CD4-positive, alpha-beta T cell treated with Interleukin-15 for 1 hour (primary cell): ENCODE results near the gene CLMN.

Source experiments
- DNase-seq: peaks from one replicate; pipeline ENCODE4 v3.0.0-alpha.2; 2020

CLMN gene

GRCh38 chr14:95318399-95319311 is 1.1 kb downstream of the CLMN start:
- no peak for DNase-seq

DNA sequence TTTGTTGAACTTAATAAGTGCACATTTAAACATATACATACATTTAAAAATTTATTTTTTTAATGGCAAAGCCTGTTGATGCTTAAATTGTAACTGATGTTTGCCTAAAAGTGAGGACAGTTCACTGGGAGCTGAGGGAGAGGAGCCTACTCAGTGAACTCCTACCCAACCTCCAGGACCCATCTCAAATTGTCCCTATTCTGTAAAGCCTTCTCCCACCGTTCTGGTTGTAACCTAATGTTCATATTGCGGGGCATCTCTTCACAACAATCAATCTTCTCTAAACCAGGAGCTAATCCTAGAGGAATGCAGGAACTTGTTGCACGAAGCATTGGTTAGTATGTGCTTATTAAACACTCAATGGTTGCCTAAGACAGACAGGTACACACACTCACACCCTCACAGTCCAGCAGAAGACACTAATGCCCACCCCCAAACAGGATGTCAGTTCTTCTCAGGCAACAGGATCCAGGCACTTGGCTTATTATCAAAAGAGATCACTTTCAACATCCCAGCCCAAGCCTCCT is 1.8 kb downstream of the CLMN start:
- DNase-seq: no peak

DNA sequence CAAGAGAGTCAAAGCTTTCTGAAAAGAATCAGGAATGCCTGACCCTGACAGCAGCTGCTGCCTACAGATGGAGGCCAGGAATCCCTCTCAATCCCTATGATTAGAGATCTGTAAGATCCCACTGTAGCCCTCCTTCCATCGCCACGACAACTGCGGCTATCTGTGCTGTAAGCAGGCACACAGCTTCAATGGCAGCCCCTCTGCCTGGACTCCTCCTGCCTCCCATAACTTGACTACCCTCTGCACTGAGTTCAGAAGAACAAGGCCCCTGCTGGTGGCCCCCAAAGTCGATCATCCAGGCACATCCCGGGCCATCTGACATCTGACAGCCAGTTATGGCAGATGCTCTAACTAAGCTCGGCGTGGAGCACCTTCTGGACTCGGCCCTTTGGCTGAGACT is 2.9 kb downstream of the CLMN start:
- DNase-seq: no peak

DNA sequence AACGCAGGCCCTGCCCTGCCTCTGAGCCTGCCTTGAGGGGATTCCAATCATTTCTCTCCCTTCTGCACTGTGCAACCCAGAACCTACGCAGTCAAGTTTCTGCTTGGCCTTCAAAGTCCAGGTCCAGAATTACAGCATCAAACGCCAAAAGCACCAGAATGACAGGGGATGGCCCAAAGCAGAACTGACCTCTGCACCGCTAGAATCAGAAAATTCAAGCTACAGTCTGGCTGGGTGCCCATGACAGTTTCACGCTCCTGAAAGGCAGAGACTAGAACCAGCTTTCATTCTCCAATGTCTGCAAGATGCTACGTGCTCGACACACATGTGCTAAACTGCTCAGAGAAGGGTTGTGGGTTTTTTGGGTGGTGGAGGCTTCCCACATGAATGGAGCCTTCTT is 4.1 kb downstream of the CLMN start:
- no peak for DNase-seq

- DNase-seq: no peak
Measured at GRCh38 chr14:95315156-95315555, 4.6 kb downstream of the CLMN start.

GRCh38 chr14:95314609-95315008 is 5.1 kb downstream of the CLMN start:
- peak; percentile 33 for DNase-seq

GRCh38 chr14:95313707-95314106 is 6.0 kb downstream of the CLMN start:
- peak; percentile 73 for DNase-seq

- no peak for DNase-seq
Measured at GRCh38 chr14:95313190-95313589, 6.5 kb downstream of the CLMN start.

DNA sequence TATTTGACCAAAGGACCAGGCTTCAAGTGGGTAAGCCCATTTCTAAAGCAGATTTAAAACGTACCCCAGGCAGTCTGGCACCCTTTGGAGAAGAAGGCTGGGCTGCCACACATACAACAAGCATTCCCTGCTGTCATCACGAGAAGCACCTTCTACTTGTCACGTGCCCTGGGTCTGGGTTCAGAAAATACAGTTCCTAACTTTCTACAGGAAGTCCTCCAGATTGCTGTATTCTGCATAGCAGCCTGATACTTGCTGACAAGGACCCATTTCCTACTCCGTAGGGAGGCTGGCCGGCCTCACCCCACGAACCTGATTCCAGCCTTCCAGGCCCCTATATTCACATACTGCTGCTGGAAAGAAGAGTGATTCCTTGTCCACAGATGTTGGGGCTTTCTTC is 7.4 kb downstream of the CLMN start:
- no peak for DNase-seq

- DNase-seq: peak; percentile 62
Measured at GRCh38 chr14:95311752-95312151, 8.0 kb downstream of the CLMN start.

- DNase-seq: no peak
Measured at GRCh38 chr14:95310635-95311380, 8.9 kb downstream of the CLMN start.

DNA sequence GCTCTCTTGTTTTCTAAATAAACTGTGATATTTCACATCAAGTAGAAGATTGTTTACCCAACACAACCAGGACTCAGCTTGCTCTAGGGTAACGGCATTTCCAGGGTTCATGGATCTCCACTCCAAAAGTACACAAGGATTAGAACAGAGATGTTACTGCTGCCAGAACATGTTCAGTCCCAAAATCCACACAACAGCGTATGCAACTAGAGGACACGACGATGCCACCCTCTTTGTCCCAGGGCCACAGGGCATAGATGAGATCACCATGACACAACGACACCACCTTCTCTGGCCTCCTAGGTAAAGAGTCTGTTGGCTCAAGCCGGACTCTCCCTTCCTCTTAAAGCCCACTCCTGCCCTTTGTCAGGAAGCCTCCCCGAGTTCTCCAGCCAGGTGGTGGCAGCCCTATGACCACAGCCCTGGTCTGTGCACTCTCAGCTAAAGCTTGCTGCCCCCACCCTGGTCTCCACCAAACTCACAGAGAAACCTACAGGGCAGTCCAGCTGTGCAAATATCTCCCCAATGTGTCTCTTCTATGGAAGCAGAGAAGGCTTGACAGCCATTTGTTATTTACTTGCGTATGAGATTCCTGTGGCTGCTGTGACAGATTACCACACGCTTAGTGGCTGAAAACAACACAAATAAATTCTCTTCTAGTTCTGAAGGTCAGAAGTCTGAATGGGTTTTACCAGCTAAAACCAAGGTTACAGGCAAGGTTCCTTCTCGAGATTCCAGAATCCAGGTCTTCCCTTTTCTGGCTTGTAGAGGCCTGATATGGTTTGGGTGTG is 10.3 kb downstream of the CLMN start:
- DNase-seq: no peak

DNA sequence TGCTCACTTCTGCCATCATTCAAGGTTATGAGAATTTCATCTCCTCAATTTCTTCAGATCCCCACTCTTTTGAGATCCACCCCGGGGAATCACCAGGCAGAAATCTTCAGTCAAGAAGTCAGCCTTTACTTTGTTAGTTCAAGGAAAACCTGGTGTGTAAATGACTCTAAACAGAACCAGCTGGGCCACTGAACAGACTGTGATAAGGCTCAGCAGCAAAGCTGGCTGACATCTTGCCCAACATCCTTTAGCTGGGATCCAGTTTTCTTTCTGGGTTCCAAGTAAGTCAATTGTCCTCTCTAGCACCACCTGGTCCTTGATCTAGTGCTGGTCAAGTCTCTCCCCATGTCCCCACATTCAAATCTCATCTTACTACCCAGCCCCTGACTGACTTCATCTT is 11.6 kb downstream of the CLMN start:
- DNase-seq: no peak

DNA sequence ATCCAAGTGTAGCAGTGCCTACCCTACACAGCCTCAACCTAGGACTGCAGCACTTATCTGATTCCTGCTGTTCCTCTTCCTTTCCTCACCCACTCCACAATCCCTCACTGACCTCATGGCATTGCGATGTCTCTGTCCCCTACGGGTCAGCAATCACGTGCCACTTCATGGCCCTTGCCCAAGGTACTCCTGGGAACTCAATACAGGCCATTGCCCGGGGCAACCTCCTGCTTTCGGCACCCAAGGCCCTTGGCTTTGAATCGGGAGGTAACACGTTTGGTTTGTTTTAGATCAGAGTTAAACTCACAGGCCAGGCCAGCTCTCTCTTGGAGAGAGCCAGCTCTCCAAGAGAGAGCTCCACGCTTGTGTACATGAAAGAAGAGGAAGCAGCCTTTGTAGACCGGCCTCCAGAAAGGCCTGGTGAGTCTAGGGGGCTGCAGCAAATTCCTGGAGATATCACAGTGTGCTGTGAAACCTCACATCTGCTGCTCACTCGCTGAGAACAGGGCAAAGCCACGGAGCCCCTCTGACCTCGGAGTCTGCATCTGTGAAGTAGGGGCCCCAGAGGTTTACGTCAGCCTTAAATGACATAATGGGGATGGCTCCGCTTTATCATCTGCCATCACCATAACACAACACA is 12.2 kb downstream of the CLMN start:
- DNase-seq: no peak

- DNase-seq: no peak
Measured at GRCh38 chr14:95305940-95306339, 13.8 kb downstream of the CLMN start.

DNA sequence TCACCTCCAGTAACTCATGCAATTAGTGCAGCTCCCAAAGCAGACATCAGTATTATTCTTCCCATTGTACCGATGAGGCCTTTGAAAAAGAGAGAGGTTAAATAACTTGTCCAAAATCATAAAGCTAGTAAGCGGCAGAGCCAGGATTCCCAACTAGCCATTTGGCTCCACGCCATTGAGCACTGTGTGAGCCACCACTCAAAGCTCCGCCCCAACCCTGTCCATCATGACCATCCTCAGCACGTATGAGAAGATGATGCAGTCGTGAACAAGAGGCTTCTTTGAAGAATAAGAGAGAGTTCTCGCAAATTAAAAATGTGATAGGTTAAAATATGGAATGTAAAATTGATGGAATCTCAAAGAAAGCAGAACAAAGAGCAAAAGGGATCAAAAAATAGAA is 14.6 kb downstream of the CLMN start:
- no peak for DNase-seq

- DNase-seq: no peak
Measured at GRCh38 chr14:95304342-95304741, 15.4 kb downstream of the CLMN start.

- no peak for DNase-seq
Measured at GRCh38 chr14:95303552-95303951, 16.2 kb downstream of the CLMN start.

GRCh38 chr14:95302667-95303506 is 16.8 kb downstream of the CLMN start:
- DNase-seq: no peak

DNA sequence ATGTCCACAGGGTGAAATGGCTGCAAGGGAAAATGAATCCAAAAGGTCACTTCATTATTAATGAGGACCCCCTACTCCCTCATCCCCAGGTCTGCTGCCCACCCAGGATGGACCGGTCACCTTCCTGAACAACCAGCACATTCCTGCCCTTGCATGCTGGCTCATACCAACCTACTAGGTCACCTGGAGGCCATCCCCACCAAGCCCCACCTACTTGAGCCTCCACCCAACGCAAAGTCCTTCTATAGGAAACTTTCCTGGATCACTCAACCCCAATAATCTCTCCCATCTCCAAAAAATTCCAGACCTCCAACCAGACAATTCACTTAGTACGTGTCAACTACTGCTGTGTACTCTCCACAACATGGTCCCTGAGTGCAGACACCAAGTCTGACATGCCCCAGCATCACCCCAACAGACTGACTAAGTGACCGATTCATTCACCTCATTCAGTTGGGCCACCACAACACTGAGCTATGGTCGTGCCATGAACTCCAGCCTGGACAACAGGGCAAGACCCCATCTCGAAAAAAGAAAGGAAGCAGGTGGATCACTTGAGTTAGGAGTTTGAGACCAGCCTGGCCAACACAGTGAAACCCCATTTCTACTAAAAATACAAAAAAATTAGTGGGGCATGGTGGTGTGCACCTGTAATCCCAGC is 18.1 kb downstream of the CLMN start:
- no peak for DNase-seq
